Epithelial cell of proximal tubule (primary cell): ENCODE data around the gene CUL1. TPM values are rescaled to one million over a fixed set of nuclear protein-coding genes. Genes with fewer than 3 reads are reported as not detected.

Experiments used
- DNase-seq: peaks from one replicate; pipeline ENCODE4 v3.0.0-alpha.2; 2011; ENCODE audit warnings: low read depth
- H3K4me3 ChIP-seq: 2 replicates; pipeline ENCODE4 v1.5.1; 2011; ENCODE audit warnings: low read depth, mild to moderate bottlenecking, low read length
- total RNA-seq: library from RNA; depleted of rRNA; stranded (reverse); fragments of >200 nt; gene quantifications from 2 replicates; pipeline ENCODE4 v1.2.3, GENCODE V29; 2015
- TF ChIP-seq, protein P1 (sequence below): conservative IDR thresholded peaks from 2 replicates; pipeline ENCODE4 v1.5.1; 2012; ENCODE audit warnings: low read depth, mild to moderate bottlenecking, low read length

CUL1 gene
- total RNA-seq, 1 donor from 2014 or later: 32.5 TPM

GRCh38 chr7:148825338-148825737 lies 126.6 kb downstream of the CUL1 start:
- no peak overlapping the region for H3K4me3 ChIP-seq
- TF ChIP-seq, protein P1, sequence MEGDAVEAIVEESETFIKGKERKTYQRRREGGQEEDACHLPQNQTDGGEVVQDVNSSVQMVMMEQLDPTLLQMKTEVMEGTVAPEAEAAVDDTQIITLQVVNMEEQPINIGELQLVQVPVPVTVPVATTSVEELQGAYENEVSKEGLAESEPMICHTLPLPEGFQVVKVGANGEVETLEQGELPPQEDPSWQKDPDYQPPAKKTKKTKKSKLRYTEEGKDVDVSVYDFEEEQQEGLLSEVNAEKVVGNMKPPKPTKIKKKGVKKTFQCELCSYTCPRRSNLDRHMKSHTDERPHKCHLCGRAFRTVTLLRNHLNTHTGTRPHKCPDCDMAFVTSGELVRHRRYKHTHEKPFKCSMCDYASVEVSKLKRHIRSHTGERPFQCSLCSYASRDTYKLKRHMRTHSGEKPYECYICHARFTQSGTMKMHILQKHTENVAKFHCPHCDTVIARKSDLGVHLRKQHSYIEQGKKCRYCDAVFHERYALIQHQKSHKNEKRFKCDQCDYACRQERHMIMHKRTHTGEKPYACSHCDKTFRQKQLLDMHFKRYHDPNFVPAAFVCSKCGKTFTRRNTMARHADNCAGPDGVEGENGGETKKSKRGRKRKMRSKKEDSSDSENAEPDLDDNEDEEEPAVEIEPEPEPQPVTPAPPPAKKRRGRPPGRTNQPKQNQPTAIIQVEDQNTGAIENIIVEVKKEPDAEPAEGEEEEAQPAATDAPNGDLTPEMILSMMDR: no peak
- DNase-seq: no peak

DNA sequence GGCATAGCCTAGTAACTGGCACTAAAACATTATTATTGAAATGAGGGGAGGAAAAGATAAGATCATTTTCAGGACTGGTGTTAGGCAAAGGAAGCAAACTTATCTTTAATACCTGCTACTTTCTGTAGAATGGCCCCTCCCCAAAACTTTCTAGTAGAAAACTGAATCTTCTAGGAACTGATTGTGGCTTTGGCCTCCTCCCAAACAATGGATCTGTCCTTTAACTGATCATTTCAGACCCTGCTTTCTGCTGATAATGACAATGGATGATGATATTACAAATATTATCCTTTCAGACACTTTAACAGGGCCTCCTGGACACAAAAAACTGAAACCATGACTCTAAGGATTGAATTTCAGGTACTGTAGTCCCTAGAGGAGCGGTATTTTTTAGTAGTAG lies 130.3 kb downstream of the CUL1 start:
- no peak overlapping the region for H3K4me3 ChIP-seq
- TF ChIP-seq, protein P1: no peak
- no peak for DNase-seq

DNA sequence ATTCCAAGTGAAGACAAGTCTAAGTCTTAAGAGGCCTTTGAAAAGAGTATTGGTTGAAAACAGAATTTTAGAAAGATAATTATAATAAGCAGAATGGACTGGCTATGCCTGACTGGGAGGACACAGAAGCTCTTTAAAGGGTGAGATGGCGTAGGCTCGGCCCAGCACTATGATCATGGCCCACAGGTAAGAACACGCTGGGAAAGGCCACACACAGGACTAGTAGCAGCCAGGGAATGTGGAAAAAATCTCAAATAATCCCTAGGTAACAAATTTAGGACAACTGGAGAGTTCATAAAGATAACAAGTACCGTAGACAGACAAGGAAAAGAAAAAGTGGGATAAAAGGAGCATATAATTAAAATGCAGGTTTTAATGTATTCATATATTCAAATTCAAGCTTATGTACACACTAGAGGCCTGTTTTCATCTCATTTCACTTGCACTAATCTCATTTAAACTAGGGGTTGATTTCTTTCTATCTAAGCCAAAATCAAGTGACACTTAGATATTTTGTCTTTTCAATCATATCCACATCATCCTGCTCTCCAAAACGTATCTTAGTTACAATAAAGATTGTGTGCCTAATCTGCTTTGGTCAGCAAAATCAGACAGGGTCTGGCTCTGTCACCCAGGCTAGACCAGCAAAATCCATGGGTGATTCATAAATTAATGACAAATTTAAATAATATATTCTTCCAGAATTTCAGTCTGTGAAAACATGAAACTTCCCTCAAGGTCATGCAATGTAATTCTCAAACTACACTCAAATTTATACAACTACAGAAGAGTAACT lies 132.4 kb downstream of the CUL1 start:
- DNase-seq: no peak
- TF ChIP-seq, protein P1: no peak
- H3K4me3 ChIP-seq: no peak overlapping the region

- H3K4me3 ChIP-seq: no peak overlapping the region
- TF ChIP-seq, protein P1: no peak
- DNase-seq: no peak
Measured at GRCh38 chr7:148831782-148832181, 133.1 kb downstream of the CUL1 start.

GRCh38 chr7:148834605-148835004 lies 135.9 kb downstream of the CUL1 start:
- TF ChIP-seq, protein P1: no peak
- DNase-seq: no peak
- H3K4me3 ChIP-seq: no peak overlapping the region

DNA sequence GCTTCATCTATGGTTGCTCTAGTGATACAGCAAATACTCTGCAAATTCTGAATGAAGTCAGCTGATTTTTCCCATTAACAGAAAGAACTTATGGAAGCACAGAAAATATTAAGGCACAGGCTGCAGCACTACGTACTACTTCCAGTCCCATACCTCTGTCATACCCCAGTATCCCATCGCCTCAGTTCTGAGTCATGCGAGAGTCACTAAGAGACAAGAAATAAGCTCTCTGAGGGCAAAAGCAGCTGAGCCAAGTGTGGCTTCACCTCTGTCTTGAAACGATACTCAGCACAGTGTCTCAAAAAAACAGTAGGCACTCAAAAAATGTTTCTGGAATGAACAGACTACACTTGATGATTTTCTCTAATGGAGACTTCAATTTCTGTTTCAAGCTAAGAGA lies 137.2 kb downstream of the CUL1 start:
- no peak overlapping the region for H3K4me3 ChIP-seq
- DNase-seq: no peak
- TF ChIP-seq, protein P1: no peak

- TF ChIP-seq, protein P1: no peak
- no peak for DNase-seq
Measured at GRCh38 chr7:148838905-148839304, 140.2 kb downstream of the CUL1 start.

More at GRCh38 chr7:148838905-148839304, 140.2 kb downstream of the CUL1 start:
- no peak overlapping the region for H3K4me3 ChIP-seq
